GM23338 (cell line): ENCODE results near the gene QRICH2. TPM values are rescaled to one million over a fixed set of nuclear protein-coding genes. Genes with fewer than 3 reads are reported as not detected.

ENCODE experiments used
- ATAC-seq: fragments of 200-7000 bp; cut with Tn5 transposase; 3 replicates; pipeline ENCODE4 v1.9.1; 2020
- DNase-seq: peaks from one replicate; pipeline ENCODE4 v3.0.0-alpha.2; 2015; ENCODE audit warnings: low spot score
- H2AFZ ChIP-seq: fragments of 200-600 bp; sonication (generic); 2 replicates; pipeline ENCODE4 v1.8.0; 2016; ENCODE audit warnings: antibody characterized with exemption, mild to moderate bottlenecking, moderate library complexity
- H3F3A ChIP-seq: fragments of 200-600 bp; sonication (generic); replicated peaks from 2 replicates; pipeline ENCODE4 v1.8.0; 2017; ENCODE audit warnings: antibody characterized with exemption, mixed run types, low read depth
- H3K27ac ChIP-seq: fragments of 200-600 bp; sonication (generic); 2 replicates; pipeline ENCODE4 v1.6.1; 2016; ENCODE audit warnings: low read depth
- H3K27me3 ChIP-seq: fragments of 200-600 bp; sonication (generic); 2 replicates; pipeline ENCODE4 v1.8.0; 2016; ENCODE audit warnings: mild to moderate bottlenecking, mixed run types, moderate library complexity; ENCODE audit not compliant: insufficient read depth
- H3K36me3 ChIP-seq: fragments of 200-600 bp; sonication (generic); 2 replicates; pipeline ENCODE4 v1.8.0; 2016; ENCODE audit warnings: mild to moderate bottlenecking; ENCODE audit not compliant: insufficient read depth
- H3K4me1 ChIP-seq: fragments of 200-600 bp; sonication (generic); 2 replicates; pipeline ENCODE4 v1.8.0; 2016; ENCODE audit warnings: mild to moderate bottlenecking, moderate library complexity; ENCODE audit not compliant: insufficient read depth
- H3K4me2 ChIP-seq: fragments of 200-600 bp; sonication (generic); 2 replicates; pipeline ENCODE4 v1.7.1; 2017; ENCODE audit warnings: mixed run types
- H3K4me3 ChIP-seq: fragments of 200-600 bp; sonication (generic); 2 replicates; pipeline ENCODE4 v1.6.1; 2016; ENCODE audit warnings: mixed run types
- H3K79me2 ChIP-seq: fragments of 200-600 bp; sonication (generic); replicated peaks from 2 replicates; pipeline ENCODE4 v1.8.0; 2017; ENCODE audit warnings: mild to moderate bottlenecking; ENCODE audit not compliant: insufficient read depth
- H3K9me2 ChIP-seq: fragments of 200-600 bp; sonication (generic); 2 replicates; pipeline ENCODE4 v1.8.0; 2017; ENCODE audit not compliant: insufficient read depth
- H4K20me1 ChIP-seq: fragments of 200-600 bp; sonication (generic); replicated peaks from 2 replicates; pipeline ENCODE4 v1.8.0; 2017; ENCODE audit warnings: mild to moderate bottlenecking; ENCODE audit not compliant: insufficient read depth
- H3K27ac Mint-ChIP-seq: 2 replicates; pipeline ENCODE4 v1.8.0; 2020; ENCODE audit warnings: inconsistent platforms, mild to moderate bottlenecking, moderate library complexity, mixed read lengths
- H3K27me3 Mint-ChIP-seq: 3 replicates; pipeline ENCODE4 v1.8.0; 2022; ENCODE audit warnings: low read depth, mild to moderate bottlenecking, moderate library complexity, mixed read lengths, inconsistent platforms; ENCODE audit not compliant: insufficient read depth, poor library complexity
- H3K36me3 Mint-ChIP-seq: 3 replicates; pipeline ENCODE4 v1.8.0; 2021; ENCODE audit warnings: low read depth, mild to moderate bottlenecking, inconsistent platforms, moderate library complexity, mixed read lengths
- H3K4me1 Mint-ChIP-seq: 3 replicates; pipeline ENCODE4 v1.8.0; 2020; ENCODE audit warnings: mild to moderate bottlenecking, inconsistent platforms, mixed read lengths
- H3K4me3 Mint-ChIP-seq: 3 replicates; pipeline ENCODE4 v1.8.0; 2021; ENCODE audit warnings: moderate library complexity, mild to moderate bottlenecking, inconsistent platforms, mixed read lengths
- H3K9me3 Mint-ChIP-seq: 3 replicates; pipeline ENCODE4 v1.8.0; 2020; ENCODE audit warnings: moderate library complexity, mild to moderate bottlenecking, inconsistent platforms, mixed read lengths
- EZH2phosphoT487 ChIP-seq: fragments of 200-600 bp; sonication (generic); IDR thresholded peaks from one replicate; pipeline ENCODE4 v1.8.1; 2018; ENCODE audit warnings: antibody characterized with exemption; ENCODE audit not compliant: unreplicated experiment
- JUNB ChIP-seq: IDR thresholded peaks from one replicate; pipeline ENCODE4 v1.6.1; 2016; ENCODE audit warnings: antibody characterized with exemption; ENCODE audit not compliant: unreplicated experiment
- NANOG ChIP-seq: IDR thresholded peaks from 2 replicates; pipeline ENCODE4 v1.6.1; 2016; ENCODE audit warnings: antibody characterized with exemption, borderline replicate concordance
- STAT1 ChIP-seq: IDR thresholded peaks from one replicate; pipeline ENCODE4 v1.6.1; 2016; ENCODE audit warnings: antibody characterized with exemption; ENCODE audit not compliant: unreplicated experiment
- ZNF114 ChIP-seq: fragments of 250-450 bp; sonication (Bioruptor Pico); IDR thresholded peaks from 2 replicates; pipeline ENCODE4 v1.5.0; 2020; ENCODE audit warnings: mild to moderate bottlenecking, moderate library complexity
- polyA plus RNA-seq: library from polyadenylated mRNA; unstranded; fragments of >200 nt; fragmentation: Nextera tagmentation; extraction: Ambion mirVana; gene quantifications from 2 replicates; pipeline ENCODE4 v1.2.1, GENCODE V29; 2016
- total RNA-seq: library from RNA; depleted of rRNA; stranded (reverse); fragments of >200 nt; shearing (Covaris generic); gene quantifications from 2 replicates; pipeline ENCODE4 v1.2.3, GENCODE V29; 2014
- TF ChIP-seq, protein P1 (sequence below): IDR thresholded peaks from one replicate; pipeline ENCODE4 v1.6.1; 2018; ENCODE audit warnings: antibody characterized with exemption; ENCODE audit not compliant: unreplicated experiment
- TF ChIP-seq, protein P2 (sequence below): fragments of 250-450 bp; sonication (Bioruptor Pico); IDR thresholded peaks from 2 replicates; pipeline ENCODE4 v1.5.0; 2020; ENCODE audit warnings: mild to moderate bottlenecking, moderate library complexity

QRICH2 gene
- total and polyA plus RNA-seq, 2 experiments from 2014 or later: 2.2 to 3.7 TPM

DNA sequence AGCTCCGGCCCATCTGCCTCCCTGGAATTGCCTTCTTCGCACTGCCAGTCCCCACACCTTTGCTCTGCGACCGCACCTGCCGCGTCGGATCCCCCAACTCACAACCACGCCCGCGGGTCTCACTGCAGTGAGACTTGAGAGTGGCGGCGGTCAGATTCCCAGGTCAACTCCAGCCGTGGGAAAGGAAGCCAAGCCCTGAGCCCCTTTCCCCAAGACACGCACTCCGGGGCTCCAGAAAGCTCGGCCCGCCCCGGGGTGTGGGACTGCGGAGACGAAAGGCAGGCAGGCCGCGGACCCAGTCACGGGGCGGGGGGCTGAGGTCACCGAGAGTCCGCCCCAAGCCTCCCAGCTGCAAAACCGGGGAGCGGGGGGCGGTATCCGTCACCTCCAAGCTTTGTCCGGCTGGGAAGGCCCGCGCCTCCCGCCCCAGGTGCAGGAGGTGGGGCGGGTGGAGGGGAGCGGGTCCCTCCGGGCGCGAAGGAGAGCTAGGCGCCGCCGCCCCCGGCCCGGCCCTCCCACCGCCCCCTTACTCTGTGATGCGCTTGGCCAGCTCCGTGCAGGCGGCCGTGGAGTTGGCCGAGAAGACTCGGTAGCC, 45.0 kb upstream of the QRICH2 start:
- Histone ChIP-seq H3K9me2 (no peaks in the 10 kb centered on the region), H3K36me3 (no peaks in the 10 kb centered on the region), H3K4me2 (peak overlapping the region; percentile 81), H3F3A (no peaks in the 10 kb centered on the region), H2AFZ (peak overlapping the region; percentile 88), H3K27me3 (no peaks in the 10 kb centered on the region), H3K27ac (no peak overlapping the region), H3K4me1 (peaks cover 7% of the 10 kb centered on the region), H4K20me1 (peaks cover 4% of the 10 kb centered on the region; the same call in 1 of the 2 replicates), H3K79me2 (peaks cover 33% of the 10 kb centered on the region), H3K4me3 (peak overlapping the region; percentile 88)
- H3K27me3 Mint-ChIP-seq: peaks cover 17% of the 10 kb centered on the region
- no peaks in the 10 kb centered on the region for H3K9me3 Mint-ChIP-seq
- ATAC-seq: peak; percentile 62
- H3K4me3 Mint-ChIP-seq: peak overlapping the region; percentile 95
- DNase-seq: peak; percentile 74
- TF ChIP-seq STAT1: no peak
- TF ChIP-seq, protein P1, sequence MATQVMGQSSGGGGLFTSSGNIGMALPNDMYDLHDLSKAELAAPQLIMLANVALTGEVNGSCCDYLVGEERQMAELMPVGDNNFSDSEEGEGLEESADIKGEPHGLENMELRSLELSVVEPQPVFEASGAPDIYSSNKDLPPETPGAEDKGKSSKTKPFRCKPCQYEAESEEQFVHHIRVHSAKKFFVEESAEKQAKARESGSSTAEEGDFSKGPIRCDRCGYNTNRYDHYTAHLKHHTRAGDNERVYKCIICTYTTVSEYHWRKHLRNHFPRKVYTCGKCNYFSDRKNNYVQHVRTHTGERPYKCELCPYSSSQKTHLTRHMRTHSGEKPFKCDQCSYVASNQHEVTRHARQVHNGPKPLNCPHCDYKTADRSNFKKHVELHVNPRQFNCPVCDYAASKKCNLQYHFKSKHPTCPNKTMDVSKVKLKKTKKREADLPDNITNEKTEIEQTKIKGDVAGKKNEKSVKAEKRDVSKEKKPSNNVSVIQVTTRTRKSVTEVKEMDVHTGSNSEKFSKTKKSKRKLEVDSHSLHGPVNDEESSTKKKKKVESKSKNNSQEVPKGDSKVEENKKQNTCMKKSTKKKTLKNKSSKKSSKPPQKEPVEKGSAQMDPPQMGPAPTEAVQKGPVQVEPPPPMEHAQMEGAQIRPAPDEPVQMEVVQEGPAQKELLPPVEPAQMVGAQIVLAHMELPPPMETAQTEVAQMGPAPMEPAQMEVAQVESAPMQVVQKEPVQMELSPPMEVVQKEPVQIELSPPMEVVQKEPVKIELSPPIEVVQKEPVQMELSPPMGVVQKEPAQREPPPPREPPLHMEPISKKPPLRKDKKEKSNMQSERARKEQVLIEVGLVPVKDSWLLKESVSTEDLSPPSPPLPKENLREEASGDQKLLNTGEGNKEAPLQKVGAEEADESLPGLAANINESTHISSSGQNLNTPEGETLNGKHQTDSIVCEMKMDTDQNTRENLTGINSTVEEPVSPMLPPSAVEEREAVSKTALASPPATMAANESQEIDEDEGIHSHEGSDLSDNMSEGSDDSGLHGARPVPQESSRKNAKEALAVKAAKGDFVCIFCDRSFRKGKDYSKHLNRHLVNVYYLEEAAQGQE: no peak
- peaks cover 14% of the 10 kb centered on the region; the same call in 2 of the 3 replicates for H3K4me1 Mint-ChIP-seq
- H3K27ac Mint-ChIP-seq: no peak overlapping the region
- peaks cover 2% of the 10 kb centered on the region; the same call in 2 of the 3 replicates for H3K36me3 Mint-ChIP-seq

DNA sequence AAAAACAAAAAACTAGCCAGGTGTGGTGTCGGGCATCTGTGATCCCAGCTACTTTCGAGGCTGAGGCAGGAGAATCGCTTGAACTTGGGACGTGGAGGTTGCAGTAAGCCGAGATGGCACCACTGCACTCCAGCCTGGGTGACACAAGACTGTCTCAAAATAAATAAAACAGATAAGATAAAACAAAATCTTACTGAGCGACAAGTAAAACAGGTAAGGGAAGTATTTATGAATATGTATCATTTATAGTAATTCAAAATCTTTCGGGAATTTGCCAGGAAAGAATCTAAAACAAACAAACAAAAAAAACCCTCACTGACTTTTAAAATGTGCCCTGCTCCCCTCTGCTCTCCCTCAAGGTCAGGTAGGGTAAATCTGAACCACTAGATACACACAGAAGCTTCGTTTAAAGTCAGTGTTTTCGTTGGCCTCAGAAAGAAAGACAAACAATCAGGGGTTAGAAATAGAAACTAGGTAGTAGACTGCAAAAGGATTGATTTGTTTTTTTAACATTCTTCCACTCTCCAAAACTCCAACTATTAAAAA, 43.5 kb upstream of the QRICH2 start:
- Histone ChIP-seq H2AFZ (no peak overlapping the region), H3K79me2 (peaks cover 33% of the 10 kb centered on the region), H3K27ac (no peak overlapping the region), H3K4me1 (peaks cover 7% of the 10 kb centered on the region), H4K20me1 (peaks cover 4% of the 10 kb centered on the region; the same call in 1 of the 2 replicates), H3K9me2 (no peaks in the 10 kb centered on the region), H3K4me2 (no peak overlapping the region), H3K36me3 (peaks cover 6% of the 10 kb centered on the region; the same call in 1 of the 2 replicates), H3F3A (no peaks in the 10 kb centered on the region), H3K4me3 (no peak overlapping the region), H3K27me3 (no peaks in the 10 kb centered on the region)
- Mint-ChIP-seq H3K36me3 (peaks cover 12% of the 10 kb centered on the region), H3K4me1 (peaks cover 8% of the 10 kb centered on the region; the same call in 2 of the 3 replicates), H3K27me3 (peaks cover 14% of the 10 kb centered on the region), H3K9me3 (no peaks in the 10 kb centered on the region), H3K4me3 (0 out of 3 replicates have a peak overlapping the region, but pooled peaks have one; percentile 12), H3K27ac (no peak overlapping the region)
- DNase-seq: no peak
- ATAC-seq: no peak
- TF ChIP-seq ZNF114 (CRISPR knock-in tag) (no peak), NANOG (no peak), EZH2phosphoT487 (no peak), JUNB (no peak)
- TF ChIP-seq, protein P1: no peak
- TF ChIP-seq, protein P2, sequence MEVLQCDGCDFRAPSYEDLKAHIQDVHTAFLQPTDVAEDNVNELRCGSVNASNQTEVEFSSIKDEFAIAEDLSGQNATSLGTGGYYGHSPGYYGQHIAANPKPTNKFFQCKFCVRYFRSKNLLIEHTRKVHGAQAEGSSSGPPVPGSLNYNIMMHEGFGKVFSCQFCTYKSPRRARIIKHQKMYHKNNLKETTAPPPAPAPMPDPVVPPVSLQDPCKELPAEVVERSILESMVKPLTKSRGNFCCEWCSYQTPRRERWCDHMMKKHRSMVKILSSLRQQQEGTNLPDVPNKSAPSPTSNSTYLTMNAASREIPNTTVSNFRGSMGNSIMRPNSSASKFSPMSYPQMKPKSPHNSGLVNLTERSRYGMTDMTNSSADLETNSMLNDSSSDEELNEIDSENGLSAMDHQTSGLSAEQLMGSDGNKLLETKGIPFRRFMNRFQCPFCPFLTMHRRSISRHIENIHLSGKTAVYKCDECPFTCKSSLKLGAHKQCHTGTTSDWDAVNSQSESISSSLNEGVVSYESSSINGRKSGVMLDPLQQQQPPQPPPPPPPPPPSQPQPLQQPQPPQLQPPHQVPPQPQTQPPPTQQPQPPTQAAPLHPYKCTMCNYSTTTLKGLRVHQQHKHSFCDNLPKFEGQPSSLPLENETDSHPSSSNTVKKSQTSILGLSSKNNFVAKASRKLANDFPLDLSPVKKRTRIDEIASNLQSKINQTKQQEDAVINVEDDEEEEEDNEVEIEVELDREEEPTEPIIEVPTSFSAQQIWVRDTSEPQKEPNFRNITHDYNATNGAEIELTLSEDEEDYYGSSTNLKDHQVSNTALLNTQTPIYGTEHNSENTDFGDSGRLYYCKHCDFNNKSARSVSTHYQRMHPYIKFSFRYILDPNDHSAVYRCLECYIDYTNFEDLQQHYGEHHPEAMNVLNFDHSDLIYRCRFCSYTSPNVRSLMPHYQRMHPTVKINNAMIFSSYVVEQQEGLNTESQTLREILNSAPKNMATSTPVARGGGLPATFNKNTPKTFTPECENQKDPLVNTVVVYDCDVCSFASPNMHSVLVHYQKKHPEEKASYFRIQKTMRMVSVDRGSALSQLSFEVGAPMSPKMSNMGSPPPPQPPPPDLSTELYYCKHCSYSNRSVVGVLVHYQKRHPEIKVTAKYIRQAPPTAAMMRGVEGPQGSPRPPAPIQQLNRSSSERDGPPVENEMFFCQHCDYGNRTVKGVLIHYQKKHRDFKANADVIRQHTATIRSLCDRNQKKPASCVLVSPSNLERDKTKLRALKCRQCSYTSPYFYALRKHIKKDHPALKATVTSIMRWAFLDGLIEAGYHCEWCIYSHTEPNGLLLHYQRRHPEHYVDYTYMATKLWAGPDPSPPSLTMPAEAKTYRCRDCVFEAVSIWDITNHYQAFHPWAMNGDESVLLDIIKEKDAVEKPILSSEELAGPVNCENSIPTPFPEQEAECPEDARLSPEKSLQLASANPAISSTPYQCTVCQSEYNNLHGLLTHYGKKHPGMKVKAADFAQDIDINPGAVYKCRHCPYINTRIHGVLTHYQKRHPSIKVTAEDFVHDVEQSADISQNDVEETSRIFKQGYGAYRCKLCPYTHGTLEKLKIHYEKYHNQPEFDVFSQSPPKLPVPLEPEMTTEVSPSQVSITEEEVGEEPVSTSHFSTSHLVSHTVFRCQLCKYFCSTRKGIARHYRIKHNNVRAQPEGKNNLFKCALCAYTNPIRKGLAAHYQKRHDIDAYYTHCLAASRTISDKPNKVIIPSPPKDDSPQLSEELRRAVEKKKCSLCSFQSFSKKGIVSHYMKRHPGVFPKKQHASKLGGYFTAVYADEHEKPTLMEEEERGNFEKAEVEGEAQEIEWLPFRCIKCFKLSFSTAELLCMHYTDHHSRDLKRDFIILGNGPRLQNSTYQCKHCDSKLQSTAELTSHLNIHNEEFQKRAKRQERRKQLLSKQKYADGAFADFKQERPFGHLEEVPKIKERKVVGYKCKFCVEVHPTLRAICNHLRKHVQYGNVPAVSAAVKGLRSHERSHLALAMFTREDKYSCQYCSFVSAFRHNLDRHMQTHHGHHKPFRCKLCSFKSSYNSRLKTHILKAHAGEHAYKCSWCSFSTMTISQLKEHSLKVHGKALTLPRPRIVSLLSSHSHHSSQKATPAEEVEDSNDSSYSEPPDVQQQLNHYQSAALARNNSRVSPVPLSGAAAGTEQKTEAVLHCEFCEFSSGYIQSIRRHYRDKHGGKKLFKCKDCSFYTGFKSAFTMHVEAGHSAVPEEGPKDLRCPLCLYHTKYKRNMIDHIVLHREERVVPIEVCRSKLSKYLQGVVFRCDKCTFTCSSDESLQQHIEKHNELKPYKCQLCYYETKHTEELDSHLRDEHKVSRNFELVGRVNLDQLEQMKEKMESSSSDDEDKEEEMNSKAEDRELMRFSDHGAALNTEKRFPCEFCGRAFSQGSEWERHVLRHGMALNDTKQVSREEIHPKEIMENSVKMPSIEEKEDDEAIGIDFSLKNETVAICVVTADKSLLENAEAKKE (CRISPR knock-in tag): no peak
